HepG2 (cell line): ENCODE results near the gene SEMA3B. TPM values are rescaled to one million over a fixed set of nuclear protein-coding genes. Genes with fewer than 3 reads are reported as not detected.
A peak's percentile ranks its signal among the peaks of the same experiment; 100 is the strongest.

Experiments used
- CENPBD1 ChIP-seq: sonication (generic); formaldehyde crosslinking; IDR thresholded peaks from 2 replicates; pipeline ENCODE4 v1.8.0; 2022; ENCODE audit warnings: missing genetic modification reagents, low read depth, mild to moderate bottlenecking, borderline replicate concordance
- ESRRA ChIP-seq: sonication (generic); formaldehyde crosslinking; IDR thresholded peaks from 2 replicates; pipeline ENCODE4 v1.5.1; 2020; ENCODE audit warnings: mild to moderate bottlenecking, low read depth, missing genetic modification reagents
- FOXO4 ChIP-seq: sonication (generic); formaldehyde crosslinking; conservative IDR thresholded peaks from 2 replicates; pipeline ENCODE4 v1.8.1; 2023; ENCODE audit warnings: missing genetic modification reagents
- IRF9 ChIP-seq: sonication (generic); formaldehyde crosslinking; IDR thresholded peaks from 2 replicates; pipeline ENCODE4 v1.8.0; 2022; ENCODE audit warnings: missing genetic modification reagents, mild to moderate bottlenecking, borderline replicate concordance
- KAT2B ChIP-seq: fragments of 150-350 bp; IDR thresholded peaks from 2 replicates; pipeline ENCODE4 v1.6.1; 2014; ENCODE audit warnings: low read depth, low read length, borderline replicate concordance
- MAZ ChIP-seq, 2 experiments: sonication (generic) in 1 of 2; formaldehyde crosslinking in 1 of 2; IDR thresholded peaks; 2 replicates each; pipeline versions ENCODE4 v1.5.0 to v1.6.1; 2012 to 2020; ENCODE audit warnings: low read depth in 2 of 2, mild to moderate bottlenecking in 2 of 2, borderline replicate concordance in 1 of 2, improper control_type of control experiment in 1 of 2, low read length in 1 of 2, missing genetic modification reagents in 1 of 2, moderate library complexity in 1 of 2
- MLXIP ChIP-seq: sonication (generic); formaldehyde crosslinking; IDR thresholded peaks from 2 replicates; pipeline ENCODE4 v1.9.0; 2021; ENCODE audit warnings: missing genetic modification reagents, borderline replicate concordance
- NCOA1 ChIP-seq: sonication (generic); formaldehyde crosslinking; IDR thresholded peaks from 2 replicates; pipeline ENCODE4 v1.9.0; 2021; ENCODE audit warnings: missing genetic modification reagents
- NFE2L1 ChIP-seq: sonication (generic); formaldehyde crosslinking; IDR thresholded peaks from 2 replicates; pipeline ENCODE4 v1.4.0; 2020; ENCODE audit warnings: missing genetic modification reagents, mild to moderate bottlenecking, borderline replicate concordance
- NR3C1 ChIP-seq: sonication (generic); formaldehyde crosslinking; IDR thresholded peaks from 2 replicates; pipeline ENCODE4 v1.4.0; 2020; ENCODE audit warnings: missing genetic modification reagents
- SRSF1 ChIP-seq: fragments of 200-400 bp; formaldehyde crosslinking; optimal IDR thresholded peaks from 2 replicates; pipeline ENCODE3; 2017; ENCODE audit warnings: mild to moderate bottlenecking, low read depth, low read length, moderate library complexity
- ZBTB7A ChIP-seq: sonication (generic); formaldehyde crosslinking; IDR thresholded peaks from 2 replicates; pipeline ENCODE4 v1.8.0; 2022; ENCODE audit warnings: mild to moderate bottlenecking, missing genetic modification reagents
- ZNF180 ChIP-seq: sonication (generic); formaldehyde crosslinking; IDR thresholded peaks from 2 replicates; pipeline ENCODE4 v1.4.0; 2020; ENCODE audit warnings: low read depth, missing genetic modification reagents, borderline replicate concordance
- ZNF280D ChIP-seq: sonication (generic); formaldehyde crosslinking; IDR thresholded peaks from 2 replicates; pipeline ENCODE4 v1.5.1; 2020; ENCODE audit warnings: mild to moderate bottlenecking, missing genetic modification reagents
- ZNF335 ChIP-seq: sonication (generic); formaldehyde crosslinking; IDR thresholded peaks from 2 replicates; pipeline ENCODE4 v1.4.0; 2020; ENCODE audit warnings: missing genetic modification reagents
- ZNF747 ChIP-seq: sonication (generic); formaldehyde crosslinking; IDR thresholded peaks from 2 replicates; pipeline ENCODE4 v1.8.1; 2023; ENCODE audit warnings: missing genetic modification reagents, mild to moderate bottlenecking, borderline replicate concordance
- ZNF749 ChIP-seq: sonication (generic); formaldehyde crosslinking; IDR thresholded peaks from 2 replicates; pipeline ENCODE4 v1.8.0; 2022; ENCODE audit warnings: mild to moderate bottlenecking, missing genetic modification reagents, moderate library complexity, borderline replicate concordance
- polyA plus RNA-seq, 8 experiments: library from polyadenylated mRNA; depleted of rRNA in 3 of 8; stranded (reverse) in 7 of 8; unstranded in 1 of 8; fragments of >200 nt; fragmentation: Illumina TruSeq in 4 of 8; extraction: Trizol in 4 of 8; gene quantifications; 2 replicates each; pipeline versions ENCODE4 v1.2.1 to v1.2.3, GENCODE V29; 2011 to 2016; ENCODE audit warnings: low read depth in 4 of 8, missing spikeins in 1 of 8, mixed read lengths in 1 of 8; ENCODE audit not compliant: insufficient read depth in 1 of 8
- total RNA-seq, 5 experiments: library from RNA; depleted of rRNA; stranded (reverse); fragments of >200 nt; fragmentation: Illumina TruSeq; extraction: Trizol; gene quantifications; 2 replicates each; pipeline ENCODE4 v1.2.3, GENCODE V29; 2016; ENCODE audit warnings: low read depth in 1 of 5

Gene SEMA3B
- total and polyA plus RNA-seq, 2 of the 13 experiments (the other 11 are each of a cell fraction or from before 2014, with no cell fraction given), result 93.2 to 158 TPM

- 0 out of 2 replicates have a peak, but pooled peaks have one; percentile 27 for TF ChIP-seq MLXIP (CRISPR knock-in tag)
- no peak for TF ChIP-seq NR3C1 (CRISPR knock-in tag)
- TF ChIP-seq CENPBD1 (CRISPR knock-in tag), result no peak
- TF ChIP-seq IRF9 (CRISPR knock-in tag), result no peak
- TF ChIP-seq ZNF747, result 0 out of 2 replicates have a peak, but pooled peaks have one; percentile 42
- no peak for TF ChIP-seq ZNF180 (CRISPR knock-in tag)
- TF ChIP-seq NCOA1 (CRISPR knock-in tag), result no peak
- no peak for TF ChIP-seq ZBTB7A (CRISPR knock-in tag)
- TF ChIP-seq FOXO4 (CRISPR knock-in tag), result no peak
- no peak for TF ChIP-seq ZNF280D
- no peak for TF ChIP-seq SRSF1
- TF ChIP-seq NFE2L1 (CRISPR knock-in tag), result no peak; the same call in 1 of the 2 replicates
- no peak for TF ChIP-seq ZNF335 (CRISPR knock-in tag)
- peak; percentile 22; the same call in 1 of the 2 replicates for TF ChIP-seq ESRRA
- no peak for TF ChIP-seq KAT2B
- TF ChIP-seq ZNF749 (CRISPR knock-in tag), result 0 out of 2 replicates have a peak, but pooled peaks have one; percentile 1
- no peak for TF ChIP-seq MAZ (IDR thresholded peaks at IDR 0.05; ENCODE audit: borderline replicate concordance, low read depth, low read length)
- peak; percentile 48 for TF ChIP-seq MAZ (CRISPR knock-in tag; IDR thresholded peaks at IDR 0.05; ENCODE audit: low read depth)
These were observed 53.1 kb downstream of the SEMA3B start (continued) for GRCh38 chr3:50322115-50322385.
